Gastroesophageal sphincter (tissue), 3 donors: Measurements from ENCODE around the gene GEMIN5.

Experiments
- CTCF ChIP-seq, 4 experiments: fragments of 200-600 bp in 2 of 4; fragments of 450-650 bp in 2 of 4; sonication (generic) in 1 of 4; IDR thresholded peaks; one replicate each; pipeline ENCODE4 v1.5.1; 2017 to 2019; ENCODE audit warnings: antibody characterized with exemption in 4 of 4, mild to moderate bottlenecking in 2 of 4, moderate library complexity in 2 of 4
- POLR2A ChIP-seq, 2 donors: fragments of 450-650 bp; IDR thresholded peaks; one replicate each; pipeline ENCODE4 v1.6.1; 2017; ENCODE audit warnings: antibody characterized with exemption in 2 of 2, mild to moderate bottlenecking in 2 of 2, moderate library complexity in 1 of 2

GRCh38 chr5:154884424-154884823 lies 53.6 kb downstream of the GEMIN5 start:
- no peak for TF ChIP-seq POLR2A (IDR thresholded peaks at IDR 0.05)
- TF ChIP-seq CTCF (IDR thresholded peaks at IDR 0.05) = no peak
